Smooth muscle cell (in vitro differentiated cells): ENCODE data around the gene FAAP24. TPM values are rescaled to one million over a fixed set of nuclear protein-coding genes. Genes with fewer than 3 reads are reported as not detected.
"Not testable (repeated sequence)": the region's sequence is repeated elsewhere in the genome, so short reads cannot be mapped to it uniquely, and the experiment has no call there.

Experiments
- DNase-seq: peaks from one replicate; lab custom pipeline; 2025; ENCODE audit not compliant: unreplicated experiment; lab: John Stamatoyannopoulos, UW
- H2AFZ ChIP-seq: fragments of 200-600 bp; sonication (generic); 2 replicates; pipeline ENCODE4 v1.6.0; 2016; ENCODE audit warnings: antibody characterized with exemption, low read depth, mild to moderate bottlenecking
- H3F3A ChIP-seq: fragments of 200-600 bp; sonication (generic); 2 replicates; pipeline ENCODE4 v1.6.0; 2017; ENCODE audit warnings: antibody characterized with exemption, low read depth
- H3K27ac ChIP-seq: fragments of 200-600 bp; sonication (generic); 2 replicates; pipeline ENCODE4 v1.5.1; 2016; ENCODE audit warnings: low read depth, mild to moderate bottlenecking
- H3K27me3 ChIP-seq: fragments of 200-600 bp; sonication (generic); 2 replicates; pipeline ENCODE4 v1.6.1; 2016; ENCODE audit warnings: low read depth, mild to moderate bottlenecking
- H3K36me3 ChIP-seq: fragments of 200-600 bp; sonication (generic); 2 replicates; pipeline ENCODE4 v1.5.1; 2016; ENCODE audit warnings: low read depth
- H3K4me1 ChIP-seq: fragments of 200-600 bp; sonication (generic); 2 replicates; pipeline ENCODE4 v1.5.1; 2016; ENCODE audit warnings: low read depth
- H3K4me2 ChIP-seq: fragments of 200-600 bp; sonication (generic); 2 replicates; pipeline ENCODE4 v1.6.0; 2016; ENCODE audit warnings: mild to moderate bottlenecking
- H3K4me3 ChIP-seq: fragments of 200-600 bp; sonication (generic); 2 replicates; pipeline ENCODE4 v1.5.1; 2016; ENCODE audit warnings: mild to moderate bottlenecking
- H3K79me2 ChIP-seq: fragments of 200-600 bp; sonication (generic); 2 replicates; pipeline ENCODE4 v1.6.0; 2016; ENCODE audit warnings: low read depth, mild to moderate bottlenecking
- H3K9ac ChIP-seq: fragments of 200-600 bp; sonication (generic); 2 replicates; pipeline ENCODE4 v1.6.0; 2016; ENCODE audit warnings: low read depth
- H3K9me3 ChIP-seq: fragments of 200-600 bp; sonication (generic); replicated peaks from 2 replicates; pipeline ENCODE4 v1.5.1; 2016; ENCODE audit warnings: low read depth
- H4K20me1 ChIP-seq: fragments of 200-600 bp; sonication (generic); 2 replicates; pipeline ENCODE4 v1.6.0; 2016; ENCODE audit warnings: low read depth
- WGBS: methylation state at CpG from one replicate; pipeline ENCODE4 v1.1.7; 2016; ENCODE audit warnings: low lambda C conversion rate; 5-methylcytosine and 5-hydroxymethylcytosine counted together
- polyA plus RNA-seq: library from polyadenylated mRNA; unstranded; fragments of >200 nt; fragmentation: Nextera tagmentation; extraction: Ambion mirVana; gene quantifications from 2 replicates; pipeline ENCODE4 v1.2.1, GENCODE V29; 2016
- total RNA-seq: library from RNA; depleted of rRNA; stranded (reverse); fragments of >200 nt; gene quantifications from 2 replicates; pipeline ENCODE4 v1.2.3, GENCODE V29; 2014
- TF ChIP-seq, protein P1 (sequence below): fragments of 200-600 bp; sonication (generic); IDR thresholded peaks from 2 replicates; pipeline ENCODE4 v1.5.1; 2017; ENCODE audit warnings: borderline replicate concordance, mild to moderate bottlenecking, antibody characterized with exemption; ENCODE audit not compliant: insufficient read depth, poor library complexity, severe bottlenecking

The FAAP24 gene
- total and polyA plus RNA-seq, 2 experiments from 2014 or later = 4.7 to 5.3 TPM

GRCh38 chr19:32988724-32989123, 16.7 kb downstream of the FAAP24 start:
- no peak overlapping the region for H3K9ac ChIP-seq
- H3K79me2 ChIP-seq = no peaks in the 10 kb centered on the region
- no peaks in the 10 kb centered on the region for H3F3A ChIP-seq
- no peak overlapping the region for H3K27ac ChIP-seq
- no peak overlapping the region for H3K4me2 ChIP-seq
- TF ChIP-seq, protein P1, sequence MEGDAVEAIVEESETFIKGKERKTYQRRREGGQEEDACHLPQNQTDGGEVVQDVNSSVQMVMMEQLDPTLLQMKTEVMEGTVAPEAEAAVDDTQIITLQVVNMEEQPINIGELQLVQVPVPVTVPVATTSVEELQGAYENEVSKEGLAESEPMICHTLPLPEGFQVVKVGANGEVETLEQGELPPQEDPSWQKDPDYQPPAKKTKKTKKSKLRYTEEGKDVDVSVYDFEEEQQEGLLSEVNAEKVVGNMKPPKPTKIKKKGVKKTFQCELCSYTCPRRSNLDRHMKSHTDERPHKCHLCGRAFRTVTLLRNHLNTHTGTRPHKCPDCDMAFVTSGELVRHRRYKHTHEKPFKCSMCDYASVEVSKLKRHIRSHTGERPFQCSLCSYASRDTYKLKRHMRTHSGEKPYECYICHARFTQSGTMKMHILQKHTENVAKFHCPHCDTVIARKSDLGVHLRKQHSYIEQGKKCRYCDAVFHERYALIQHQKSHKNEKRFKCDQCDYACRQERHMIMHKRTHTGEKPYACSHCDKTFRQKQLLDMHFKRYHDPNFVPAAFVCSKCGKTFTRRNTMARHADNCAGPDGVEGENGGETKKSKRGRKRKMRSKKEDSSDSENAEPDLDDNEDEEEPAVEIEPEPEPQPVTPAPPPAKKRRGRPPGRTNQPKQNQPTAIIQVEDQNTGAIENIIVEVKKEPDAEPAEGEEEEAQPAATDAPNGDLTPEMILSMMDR = no peak
- no peaks in the 10 kb centered on the region for H3K36me3 ChIP-seq
- H4K20me1 ChIP-seq = no peaks in the 10 kb centered on the region
- no peak overlapping the region for H2AFZ ChIP-seq
- 94% methylated on average over 5 of the region's 5 CpGs for WGBS
- no peak for DNase-seq
- H3K9me3 ChIP-seq = no peaks in the 10 kb centered on the region
- H3K4me3 ChIP-seq = no peak overlapping the region
- H3K4me1 ChIP-seq = no peaks in the 10 kb centered on the region
- no peaks in the 10 kb centered on the region for H3K27me3 ChIP-seq

DNA sequence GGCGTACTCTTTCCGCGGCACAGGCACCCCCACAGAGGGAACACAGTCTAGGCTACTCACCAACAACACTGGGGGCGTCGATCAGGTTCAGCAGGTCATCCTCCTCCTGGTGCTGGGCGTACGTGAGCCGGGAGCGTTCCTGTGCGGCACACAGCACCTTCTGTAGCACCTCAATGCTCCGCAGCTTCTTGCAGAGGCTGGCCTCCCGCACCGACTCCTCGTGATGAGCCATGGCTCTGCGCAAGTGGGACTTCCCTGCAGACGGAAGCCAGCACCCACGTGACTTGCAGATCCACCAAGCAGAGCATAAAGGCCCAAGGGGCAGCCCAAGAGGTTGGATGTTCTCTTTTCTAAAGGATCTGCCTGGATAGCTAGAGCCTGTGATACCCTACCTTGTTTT, 23.9 kb downstream of the FAAP24 start:
- not testable (repeated sequence) for H3K4me2 ChIP-seq
- WGBS = 95% methylated on average over 17 of the region's 17 CpGs

GRCh38 chr19:32997061-32997464, 25.0 kb downstream of the FAAP24 start:
- H3K79me2 ChIP-seq, H3F3A ChIP-seq, H3K4me1 ChIP-seq, H4K20me1 ChIP-seq, H3K27me3 ChIP-seq, H3K4me2 ChIP-seq, H3K27ac ChIP-seq, DNase-seq, H3K9ac ChIP-seq, H2AFZ ChIP-seq, H3K36me3 ChIP-seq, H3K4me3 ChIP-seq, H3K9me3 ChIP-seq: not testable (repeated sequence)
- WGBS = 57% methylated on average over 7 of the region's 7 CpGs

More for the DNA sequence above, 23.9 kb downstream of the FAAP24 start:
- H3K36me3 ChIP-seq, H3K4me3 ChIP-seq, H3K9ac ChIP-seq, H3K9me3 ChIP-seq, H3K27me3 ChIP-seq, H4K20me1 ChIP-seq, H3K4me1 ChIP-seq, H2AFZ ChIP-seq, H3K79me2 ChIP-seq, DNase-seq, H3K27ac ChIP-seq, H3F3A ChIP-seq: not testable (repeated sequence)

GRCh38 chr19:32997716-32998355, 25.8 kb downstream of the FAAP24 start:
- H3K4me1 ChIP-seq = no peaks in the 10 kb centered on the region
- H3K9me3 ChIP-seq = no peaks in the 10 kb centered on the region
- no peak overlapping the region for H3K27ac ChIP-seq
- no peaks in the 10 kb centered on the region for H3F3A ChIP-seq
- TF ChIP-seq, protein P1 = no peak
- no peak for DNase-seq
- H3K4me2 ChIP-seq = no peak overlapping the region
- H2AFZ ChIP-seq = no peak overlapping the region
- no peaks in the 10 kb centered on the region for H3K36me3 ChIP-seq
- no peaks in the 10 kb centered on the region for H4K20me1 ChIP-seq
- H3K79me2 ChIP-seq = no peaks in the 10 kb centered on the region
- WGBS = 89% methylated on average over 9 of the region's 14 CpGs
- H3K4me3 ChIP-seq = no peak overlapping the region
- H3K27me3 ChIP-seq = no peaks in the 10 kb centered on the region
- H3K9ac ChIP-seq = no peak overlapping the region

- WGBS = 50% methylated on average over 2 of the region's 3 CpGs
- TF ChIP-seq, protein P1 = no peak
- Histone ChIP-seq H3K36me3 (no peaks in the 10 kb centered on the region), H4K20me1 (no peaks in the 10 kb centered on the region), H2AFZ (no peak overlapping the region), H3K4me3 (no peak overlapping the region), H3K9me3 (no peaks in the 10 kb centered on the region), H3K9ac (no peak overlapping the region), H3F3A (no peaks in the 10 kb centered on the region), H3K79me2 (no peaks in the 10 kb centered on the region), H3K27ac (no peak overlapping the region), H3K27me3 (no peaks in the 10 kb centered on the region), H3K4me1 (no peaks in the 10 kb centered on the region), H3K4me2 (no peak overlapping the region)
- no peak for DNase-seq
Observed at GRCh38 chr19:32998722-32999121, 26.7 kb downstream of the FAAP24 start.
